HG03378 (cell line): ENCODE results near the gene RPS19BP1.

Experiments used
- ATAC-seq: cut with Tn5 transposase; IDR thresholded peaks from one replicate; pipeline ENCODE4 v1.9.1; 2021; ENCODE audit warnings: mild to moderate bottlenecking, moderate library complexity; ENCODE audit not compliant: unreplicated experiment

The RPS19BP1 gene

DNA sequence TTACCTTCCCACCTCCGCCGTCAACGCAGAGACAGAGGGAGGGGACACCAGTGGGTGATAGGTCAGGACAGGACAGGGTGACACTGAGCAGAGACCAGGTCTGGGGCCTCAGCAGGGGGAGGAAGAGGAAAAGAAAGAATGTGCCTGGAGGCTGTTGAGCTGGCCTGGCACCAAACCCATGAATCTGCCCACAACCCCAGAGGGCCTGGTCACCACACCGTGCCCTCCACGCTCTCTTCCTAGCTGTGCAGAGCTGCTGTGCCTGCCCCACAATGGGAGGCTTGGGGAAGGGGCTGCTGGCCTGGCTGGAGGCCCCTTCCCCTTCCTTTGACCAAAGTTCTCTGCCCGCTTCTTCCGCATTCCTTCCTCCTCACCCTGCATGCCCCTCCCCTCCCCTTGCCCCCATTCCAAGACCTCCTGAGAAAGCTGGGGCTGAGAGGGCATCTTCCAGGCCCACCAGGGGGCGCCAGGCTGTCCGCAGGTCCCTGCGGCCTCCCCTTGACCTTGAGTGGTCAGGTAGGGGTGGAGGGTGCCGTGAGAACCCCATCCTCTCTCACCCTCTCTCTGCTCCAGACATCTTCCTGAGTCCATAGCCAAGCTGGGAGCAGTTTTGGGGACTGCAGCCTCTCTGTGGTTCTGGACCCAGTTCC is 27.0 kb upstream of the RPS19BP1 start:
- no peak for ATAC-seq

GRCh38 chr22:39558950-39559349 is 26.4 kb upstream of the RPS19BP1 start:
- ATAC-seq: no peak

- no peak for ATAC-seq
Measured at GRCh38 chr22:39558254-39558727, 25.7 kb upstream of the RPS19BP1 start.

DNA sequence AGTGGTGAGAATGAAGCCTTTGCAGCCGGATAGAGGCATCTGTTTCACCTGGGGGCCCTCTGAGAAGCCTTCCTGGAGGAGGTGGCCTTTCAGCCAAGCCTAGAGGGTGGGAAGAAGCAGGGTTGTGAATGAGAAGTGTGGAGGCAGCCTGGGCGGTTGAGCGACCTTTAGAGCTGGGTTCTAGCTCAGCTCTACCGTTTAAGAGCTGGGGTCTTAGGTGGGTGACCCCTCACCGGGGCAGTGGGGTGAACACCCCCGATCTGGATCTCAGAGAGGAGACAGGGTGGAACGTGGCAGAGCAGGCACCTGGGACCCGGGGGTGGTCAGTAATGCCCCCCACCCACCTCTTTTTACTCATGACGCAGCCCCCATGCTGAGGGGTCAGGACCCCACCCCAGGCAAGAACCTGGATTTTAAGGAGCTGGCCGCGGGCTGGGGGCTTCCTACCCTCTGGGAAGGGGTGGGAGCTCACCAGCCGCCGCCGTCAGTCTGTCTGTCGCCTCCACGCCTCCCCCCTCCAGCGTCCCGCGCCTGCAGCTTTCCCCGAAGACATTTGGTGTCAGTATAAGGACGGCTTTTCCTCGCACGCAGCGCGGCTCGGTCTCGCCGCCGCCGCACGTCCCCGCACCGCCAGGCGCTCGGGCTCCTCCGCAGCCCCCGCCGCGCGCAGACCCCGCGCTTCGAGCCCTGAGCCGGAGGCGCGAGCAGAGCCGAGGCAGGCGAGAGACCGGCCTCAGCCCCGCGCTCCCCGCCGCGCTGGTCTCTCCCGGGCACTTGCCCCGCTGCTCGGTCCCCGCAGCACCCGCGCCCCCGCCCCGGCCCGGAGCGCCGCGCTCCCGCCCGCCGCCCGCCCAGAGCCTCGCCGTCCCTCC is 24.7 kb upstream of the RPS19BP1 start:
- no peak for ATAC-seq

DNA sequence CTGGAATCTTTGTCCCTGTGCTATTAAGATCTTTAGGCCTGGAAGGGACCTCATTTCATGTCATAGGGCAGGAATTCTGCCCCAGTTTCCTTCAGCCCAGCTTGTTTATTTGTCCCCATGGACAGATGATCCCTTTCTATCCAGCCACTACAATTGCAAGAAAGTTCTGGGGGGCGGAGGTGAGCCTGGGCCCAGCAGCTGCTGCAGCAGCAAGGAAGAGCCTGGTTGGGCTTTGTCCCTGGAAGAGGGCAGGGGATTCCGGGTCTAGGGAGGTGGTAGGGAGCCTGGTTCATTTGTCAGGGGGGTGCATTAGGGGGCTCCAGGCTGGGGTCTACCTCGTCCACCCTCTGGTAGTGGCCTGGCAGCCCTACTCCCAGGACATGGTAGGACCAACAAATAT is 21.6 kb upstream of the RPS19BP1 start:
- ATAC-seq: no peak

GRCh38 chr22:39553429-39553828 is 20.9 kb upstream of the RPS19BP1 start:
- ATAC-seq: no peak

- no peak for ATAC-seq
Measured at GRCh38 chr22:39547587-39547947, 15.0 kb upstream of the RPS19BP1 start.

DNA sequence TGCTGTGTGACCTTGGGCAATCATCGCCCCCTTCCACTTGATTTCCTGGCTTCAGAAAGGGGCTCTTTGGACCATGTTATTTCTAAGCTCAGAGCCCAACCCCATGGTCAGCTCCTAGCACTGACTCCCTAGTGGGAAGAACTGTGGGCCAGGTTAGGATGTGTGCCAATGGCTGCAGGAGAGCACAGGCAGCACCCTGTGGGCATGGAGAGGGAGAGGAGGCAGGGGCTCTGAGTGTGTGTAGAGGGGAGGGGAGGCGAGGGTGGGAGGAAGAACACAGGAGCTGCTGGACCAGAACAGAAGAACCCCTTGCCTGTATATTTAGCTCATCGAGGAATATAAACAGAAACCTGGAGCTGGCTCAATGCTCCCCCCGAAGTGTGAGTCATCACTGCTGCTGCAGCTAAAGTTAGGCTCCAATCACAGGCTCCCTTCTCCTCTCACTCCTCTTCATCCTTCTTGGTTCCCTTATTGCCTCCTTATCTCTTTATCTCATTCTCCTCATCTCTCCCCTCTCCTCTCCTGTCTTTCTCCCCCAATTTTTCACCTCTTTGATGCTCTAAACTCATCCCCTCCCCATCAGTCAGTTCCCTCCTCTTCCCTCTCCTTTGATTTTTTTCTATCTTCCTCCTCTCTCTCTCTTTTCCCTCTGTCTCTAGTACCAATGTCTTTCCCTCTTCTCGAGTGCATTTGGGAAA is 14.5 kb upstream of the RPS19BP1 start:
- ATAC-seq: no peak

DNA sequence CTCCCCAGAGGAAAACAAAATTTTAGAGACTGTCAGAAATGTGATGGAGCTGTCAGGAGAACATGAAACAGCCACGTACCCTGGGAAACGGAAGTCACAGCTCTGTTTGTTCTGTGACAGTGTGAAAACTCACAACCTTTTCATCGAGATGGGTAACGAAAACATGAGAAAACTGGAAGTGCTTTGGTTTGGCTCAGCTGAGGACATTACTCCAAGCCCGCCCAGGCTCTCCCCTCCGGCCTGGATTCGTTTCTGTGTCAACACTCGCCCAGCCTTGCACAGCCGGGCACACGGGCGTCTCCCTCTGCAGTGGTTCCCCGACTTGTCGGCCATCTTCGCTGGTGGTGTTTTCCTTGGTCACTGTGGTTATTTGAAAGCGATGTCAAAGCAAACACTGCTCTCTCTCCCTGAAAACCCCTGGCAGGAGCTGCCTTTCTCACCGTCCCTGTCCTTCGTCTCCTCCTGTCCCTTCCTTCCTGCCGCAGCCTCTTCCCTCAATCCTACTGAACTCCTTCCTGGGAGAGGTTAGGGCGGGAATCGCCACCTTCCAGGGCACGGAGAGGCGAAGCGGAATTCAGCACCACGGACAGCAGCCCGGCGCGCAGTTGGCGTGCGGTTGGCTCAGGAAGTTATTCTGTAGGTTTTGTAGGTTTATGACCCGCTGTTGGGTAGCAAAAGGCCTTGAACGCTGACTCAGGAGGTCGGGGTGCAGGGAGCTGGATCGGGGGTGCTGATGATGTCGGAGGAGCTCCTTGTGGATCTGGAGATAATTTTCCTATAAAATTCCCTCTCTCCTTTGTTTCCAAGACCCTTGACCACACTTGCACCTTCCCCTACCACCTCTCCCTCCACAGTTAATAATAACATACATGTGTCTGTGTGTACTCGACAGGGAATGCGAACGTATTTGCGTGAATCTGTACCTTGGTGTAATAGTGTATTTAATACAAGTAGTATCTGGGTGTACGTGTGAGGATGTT is 13.1 kb upstream of the RPS19BP1 start:
- ATAC-seq: no peak

DNA sequence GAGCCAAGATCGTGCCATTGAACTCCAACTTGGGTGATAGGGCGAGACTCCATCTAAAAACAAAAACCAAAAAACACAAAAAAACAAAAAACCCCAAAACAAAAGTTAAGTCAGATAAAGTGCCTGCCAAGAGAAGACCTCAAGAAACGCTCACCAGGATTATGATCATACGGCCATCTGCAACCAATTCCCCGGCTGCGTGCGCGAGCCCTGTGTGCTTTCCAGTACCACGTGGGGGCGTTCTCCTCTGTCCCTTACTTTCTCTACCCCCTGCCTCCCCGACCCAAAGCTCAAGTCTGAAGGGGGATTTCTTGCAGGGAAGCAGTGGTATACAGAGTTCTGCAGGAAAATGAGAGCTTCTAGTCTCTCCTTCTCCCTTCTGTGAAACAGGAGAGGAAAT is 10.5 kb upstream of the RPS19BP1 start:
- no peak for ATAC-seq

- no peak for ATAC-seq
Measured at GRCh38 chr22:39537975-39538374, 5.4 kb upstream of the RPS19BP1 start.

DNA sequence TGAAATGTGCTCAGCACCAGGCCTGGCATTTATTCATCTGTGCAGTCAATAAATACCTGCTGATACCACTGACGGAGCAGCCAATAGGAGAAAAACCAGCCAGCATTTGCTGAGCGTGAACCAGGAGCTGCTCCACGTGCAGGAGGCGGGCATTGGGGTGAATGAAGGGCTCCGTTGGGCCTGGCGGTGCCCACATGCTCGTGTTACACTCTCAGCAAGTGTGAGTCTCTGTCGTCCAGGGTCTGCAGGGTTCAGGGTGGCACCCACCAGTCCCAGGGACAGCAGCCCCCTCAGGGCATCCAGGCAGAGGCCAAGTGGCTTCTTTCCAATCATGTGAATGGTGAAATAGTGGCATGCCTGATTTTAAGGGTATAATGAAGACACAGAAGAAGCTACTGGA is 4.2 kb upstream of the RPS19BP1 start:
- no peak for ATAC-seq

DNA sequence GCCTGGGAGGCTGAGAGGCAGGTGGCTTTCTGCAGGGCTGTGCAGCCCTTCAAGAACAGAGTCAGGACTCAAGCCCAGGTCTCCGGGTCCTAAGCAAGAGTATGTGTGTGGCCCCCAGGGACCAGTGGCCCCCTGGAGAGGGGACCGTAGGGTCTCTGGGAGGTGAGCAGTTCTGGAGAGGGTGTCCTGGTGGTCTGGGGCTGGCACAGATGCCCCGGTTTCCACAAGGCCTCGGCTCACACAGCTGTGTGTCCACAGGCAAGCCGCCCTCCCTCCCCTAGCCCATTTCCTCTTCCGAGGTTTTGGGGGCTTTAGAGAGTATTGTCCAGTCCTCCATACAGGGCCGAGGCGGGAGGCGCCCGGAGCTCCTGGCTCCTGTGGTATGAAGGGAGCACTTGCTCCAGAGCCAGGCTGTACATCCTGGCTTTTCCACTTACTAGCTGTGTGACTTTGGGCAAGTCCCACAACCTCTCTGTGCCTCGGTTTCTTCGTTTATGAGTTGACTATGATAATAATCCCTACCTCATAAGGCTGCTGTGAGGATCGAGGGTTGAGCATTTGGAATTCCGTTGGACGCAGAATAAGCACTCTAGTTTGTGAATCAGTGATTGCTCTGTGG is 3.4 kb upstream of the RPS19BP1 start:
- ATAC-seq: no peak

- ATAC-seq: no peak
Measured at GRCh38 chr22:39535357-39535725, 2.8 kb upstream of the RPS19BP1 start.

GRCh38 chr22:39534591-39535356 is 2.2 kb upstream of the RPS19BP1 start:
- ATAC-seq: no peak

DNA sequence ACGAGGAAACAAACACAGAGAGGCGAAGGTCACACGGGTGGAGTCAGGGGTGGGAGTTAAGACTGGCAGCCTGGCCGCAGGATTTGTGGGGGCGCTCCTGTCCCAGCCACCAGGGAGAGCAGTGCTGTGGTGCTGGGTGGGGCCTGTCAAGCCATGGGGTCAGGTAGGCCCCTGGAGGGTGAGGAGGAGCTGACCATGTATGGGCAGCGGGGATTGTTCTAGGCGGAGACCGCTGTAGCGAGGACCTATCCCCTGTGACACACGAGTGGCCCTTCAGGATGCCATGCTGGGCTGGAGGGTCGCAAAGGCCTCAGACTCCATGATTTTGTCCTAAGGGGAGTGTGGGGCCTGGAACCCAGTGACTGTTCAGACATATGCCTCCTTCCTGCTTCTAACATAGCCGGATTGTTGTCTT is 1.6 kb upstream of the RPS19BP1 start:
- no peak for ATAC-seq

DNA sequence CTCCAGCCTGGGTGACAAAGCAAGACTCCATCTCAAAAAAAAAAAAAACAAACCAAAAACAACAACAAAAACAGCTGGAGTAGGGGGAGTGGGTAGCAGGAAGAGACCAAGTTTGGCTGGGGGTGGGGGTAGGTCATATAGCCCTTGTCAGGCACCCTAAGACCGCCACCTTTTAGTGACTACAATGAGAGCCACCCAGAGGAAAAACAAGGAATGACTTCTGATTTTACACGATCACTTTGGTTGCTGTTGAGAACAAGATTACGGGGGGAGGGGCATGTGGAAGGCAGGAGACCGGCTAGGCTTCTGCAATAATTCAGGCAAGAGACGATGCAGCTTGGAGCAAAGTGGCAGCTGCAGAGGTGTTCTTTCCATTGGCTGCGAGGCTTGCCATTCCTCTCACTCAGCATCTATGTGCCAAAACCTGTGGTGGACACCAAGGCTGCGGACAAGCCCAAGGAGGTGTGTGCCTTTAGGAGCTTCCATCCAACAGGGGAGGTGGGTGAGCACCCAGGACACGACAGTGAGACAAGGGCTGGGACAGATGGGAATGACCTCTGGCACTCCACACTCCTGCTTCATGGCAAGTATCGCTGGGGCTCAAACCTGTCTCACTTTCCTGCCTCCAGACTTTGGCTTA is 1.7 kb downstream of the RPS19BP1 start:
- ATAC-seq: no peak

GRCh38 chr22:39530116-39530515 is 2.4 kb downstream of the RPS19BP1 start:
- no peak for ATAC-seq

GRCh38 chr22:39529487-39529851 is 3.1 kb downstream of the RPS19BP1 start:
- ATAC-seq: no peak
